ENCODE results near the gene FBH1.
"Not testable (repeated sequence)": the region's sequence is repeated elsewhere in the genome, so short reads cannot be mapped to it uniquely, and the experiment has no call there.

FBH1 gene

GRCh38 chr10:5942474-5942873 is 52.4 kb downstream of the FBH1 start:
- no peak for DNase-seq

GRCh38 chr10:5943536-5943935 is 53.5 kb downstream of the FBH1 start:
- DNase-seq: no peak

GRCh38 chr10:5944389-5945189 is 54.5 kb downstream of the FBH1 start:
- no peak for DNase-seq

- DNase-seq: no peak
Measured at GRCh38 chr10:5945190-5945509, 55.1 kb downstream of the FBH1 start.

GRCh38 chr10:5945561-5946418 is 55.7 kb downstream of the FBH1 start:
- no peak for DNase-seq

- not testable (repeated sequence) for DNase-seq
Measured at GRCh38 chr10:5946419-5946775, 56.4 kb downstream of the FBH1 start.

- no peak for DNase-seq
Measured at GRCh38 chr10:5946786-5947185, 56.7 kb downstream of the FBH1 start.

GRCh38 chr10:5947471-5948207 is 57.6 kb downstream of the FBH1 start:
- no peak for DNase-seq

- no peak for DNase-seq
Measured at GRCh38 chr10:5948208-5948585, 58.2 kb downstream of the FBH1 start.

GRCh38 chr10:5949009-5949759 is 59.1 kb downstream of the FBH1 start:
- DNase-seq: no peak

GRCh38 chr10:5951167-5951711 is 61.2 kb downstream of the FBH1 start:
- DNase-seq: no peak

GRCh38 chr10:5951721-5952407 is 61.8 kb downstream of the FBH1 start:
- DNase-seq: no peak

GRCh38 chr10:5952731-5953385 is 62.8 kb downstream of the FBH1 start:
- DNase-seq: no peak

- no peak for DNase-seq
Measured at GRCh38 chr10:5953676-5954075, 63.6 kb downstream of the FBH1 start.

- no peak for DNase-seq
Measured at GRCh38 chr10:5956146-5956936, 66.3 kb downstream of the FBH1 start.

- DNase-seq: no peak
Measured at GRCh38 chr10:5958077-5958476, 68.0 kb downstream of the FBH1 start.

- DNase-seq: no peak
Measured at GRCh38 chr10:5958675-5959074, 68.6 kb downstream of the FBH1 start.

GRCh38 chr10:5959142-5959541 is 69.1 kb downstream of the FBH1 start:
- no peak for DNase-seq

GRCh38 chr10:5959581-5960069 is 69.6 kb downstream of the FBH1 start:
- no peak for DNase-seq

Data from activated CD4-positive, CD25-positive, alpha-beta regulatory T cell (primary cell).